GM12878 (cell line): ENCODE results near the gene SLC39A2. TPM values are rescaled to one million over a fixed set of nuclear protein-coding genes. Genes with fewer than 3 reads are reported as not detected.

ENCODE experiments used
- ATAC-seq: fragments of 200-7000 bp; cut with Tn5 transposase; 3 replicates; pipeline ENCODE4 v1.9.1; 2020; ENCODE audit warnings: mild to moderate bottlenecking, moderate library complexity
- BruUV-seq: library from RNA; stranded (reverse); fragments of 400-500 nt; replicated peaks from 2 replicates; lab custom pipeline; 2021; lab: Mats Ljungman, UMichigan
- CTCF ChIA-PET: fragments of 300-600 bp; sonication (Branson Sonifier 250); formaldehyde crosslinking; extraction: SDS; loops from one replicate; lab custom pipeline; 2021; ENCODE audit warnings: inconsistent platforms; lab: Yijun Ruan, JAX
- POLR2A ChIA-PET: fragments of 350-600 bp; formaldehyde crosslinking; extraction: SDS; loops from one replicate; lab custom pipeline; 2021; ENCODE audit warnings: inconsistent platforms; lab: Charles Lee
- RAD21 ChIA-PET: fragments of 300-600 bp; sonication (Branson Sonifier 250); formaldehyde crosslinking; loops from one replicate; lab custom pipeline; 2023; ENCODE audit warnings: antibody characterized with exemption; ENCODE audit not compliant: unreplicated experiment; lab: Charles Lee
- SMC1A ChIA-PET: fragments of 300-600 bp; sonication (Branson Sonifier 250); formaldehyde crosslinking; loops from one replicate; lab custom pipeline; 2023; ENCODE audit not compliant: unreplicated experiment, uncharacterized antibody; lab: Charles Lee
- DNase-seq: peaks from one replicate; pipeline ENCODE4 v3.0.0-alpha.2; 2011; ENCODE audit warnings: low read depth, low spot score
- FAIRE-seq: peaks from 3 replicates; lab custom pipeline; 2011; peaks lifted over from hg19 to GRCh38; lab: Jason Lieb, UNC
- H2AFZ ChIP-seq: 2 replicates; pipeline ENCODE4 v1.6.0; 2011; ENCODE audit warnings: low read depth, low read length, control low read depth; ENCODE audit not compliant: control insufficient read depth
- H3K27ac ChIP-seq: 2 replicates; pipeline ENCODE4 v1.5.1; 2011; ENCODE audit warnings: control low read depth; ENCODE audit not compliant: control insufficient read depth, insufficient read depth
- H3K27me3 ChIP-seq, 2 experiments: replicated peaks in 1 of 2; 2 replicates each; pipeline versions ENCODE4 v1.6.0 to v1.6.1; 2011; ENCODE audit warnings: low read length in 1 of 2; ENCODE audit not compliant: control insufficient read depth in 2 of 2, insufficient read depth in 2 of 2
- H3K36me3 ChIP-seq, 2 experiments: 2 replicates each; pipeline ENCODE4 v1.5.1; 2011; ENCODE audit warnings: low read length in 1 of 2; ENCODE audit not compliant: control insufficient read depth in 2 of 2, insufficient read depth in 2 of 2
- H3K4me1 ChIP-seq: 2 replicates; pipeline ENCODE4 v1.6.1; 2011; ENCODE audit warnings: mild to moderate bottlenecking, low read length, moderate library complexity, mixed read lengths; ENCODE audit not compliant: control insufficient read depth, insufficient read depth
- H3K4me2 ChIP-seq: 2 replicates; pipeline ENCODE4 v1.6.0; 2011; ENCODE audit warnings: control low read depth; ENCODE audit not compliant: control insufficient read depth, insufficient read depth
- H3K4me3 ChIP-seq: fragments of 200-600 bp; sonication (generic); 2 replicates; pipeline ENCODE4 v1.5.1; 2016
- H3K79me2 ChIP-seq: 2 replicates; pipeline ENCODE4 v1.6.0; 2011; ENCODE audit warnings: low read length; ENCODE audit not compliant: control insufficient read depth, insufficient read depth
- H3K9ac ChIP-seq: 2 replicates; pipeline ENCODE4 v1.8.0; 2011; ENCODE audit warnings: low read length, control low read depth, mixed read lengths; ENCODE audit not compliant: control insufficient read depth, insufficient read depth
- H3K9me3 ChIP-seq: replicated peaks from 3 replicates; pipeline ENCODE4 v1.5.1; 2011; ENCODE audit warnings: mild to moderate bottlenecking, low read length; ENCODE audit not compliant: control insufficient read depth, insufficient read depth
- H4K20me1 ChIP-seq: 2 replicates; pipeline ENCODE4 v1.6.0; 2011; ENCODE audit not compliant: control insufficient read depth, insufficient read depth
- HDAC6 ChIP-seq: fragments of 200-600 bp; sonication (generic); IDR thresholded peaks from one replicate; pipeline ENCODE4 v1.8.0; 2017; ENCODE audit warnings: antibody characterized with exemption; ENCODE audit not compliant: unreplicated experiment
- IRF4 ChIP-seq: IDR thresholded peaks from 2 replicates; pipeline ENCODE4 v1.6.1; 2011; ENCODE audit warnings: low read depth, low read length
- JUND ChIP-seq: IDR thresholded peaks from 2 replicates; pipeline ENCODE4 v1.6.1; 2012; ENCODE audit warnings: low read depth, mild to moderate bottlenecking, low read length, improper control_type of control experiment, moderate library complexity
- MLLT1 ChIP-seq: fragments of 450-650 bp; IDR thresholded peaks from 2 replicates; pipeline ENCODE4 v1.6.1; 2016; ENCODE audit warnings: mild to moderate bottlenecking
- MXI1 ChIP-seq: fragments of 150-350 bp; IDR thresholded peaks from 2 replicates; pipeline ENCODE4 v1.6.1; 2011; ENCODE audit warnings: low read depth, mild to moderate bottlenecking, inconsistent platforms, low read length, improper control_type of control experiment
- PRDM15 ChIP-seq: fragments of 450-650 bp; formaldehyde crosslinking; IDR thresholded peaks from 2 replicates; pipeline ENCODE4 v1.4.0; 2020; ENCODE audit warnings: mild to moderate bottlenecking, moderate library complexity
- SIX5 ChIP-seq: IDR thresholded peaks from 2 replicates; pipeline ENCODE4 v1.6.1; 2011; ENCODE audit warnings: mild to moderate bottlenecking, low read depth, low read length, moderate library complexity; ENCODE audit not compliant: severe bottlenecking
- SMC3 ChIP-seq: IDR thresholded peaks from 2 replicates; pipeline ENCODE4 v1.6.1; 2011; ENCODE audit warnings: low read length, improper control_type of control experiment, borderline replicate concordance
- TCF12 ChIP-seq: IDR thresholded peaks from 2 replicates; pipeline ENCODE4 v1.6.1; 2011; ENCODE audit warnings: low read depth, mild to moderate bottlenecking, low read length
- ZSCAN29 ChIP-seq: fragments of 450-650 bp; IDR thresholded peaks from 2 replicates; pipeline ENCODE4 v1.6.1; 2017; ENCODE audit warnings: mild to moderate bottlenecking, moderate library complexity
- WGBS: methylation state at CpG from one replicate; pipeline ENCODE4 v1.1.6; 2016; ENCODE audit warnings: low lambda C conversion rate; ENCODE audit not compliant: insufficient replicate concordance, insufficient coverage; ENCODE audit errors: missing lambda C conversion rate; 5-methylcytosine and 5-hydroxymethylcytosine counted together
- in situ Hi-C: fragments of 300-500 bp; cut with MboI; formaldehyde crosslinking; loops from 9 replicates; pipeline ENCODE4 v1.14.3; 2018; ENCODE audit warnings: mixed read lengths
- intact Hi-C: fragments of 100-400 bp; cut with micrococcal nuclease; formaldehyde crosslinking; loops from one replicate; pipeline ENCODE4 v1.14.2; 2022; ENCODE audit not compliant: unreplicated experiment
- polyA plus RNA-seq, 11 experiments: library from polyadenylated mRNA; depleted of rRNA in 4 of 11; unstranded in 6 of 11; stranded (reverse) in 5 of 11; fragments of >200 nt; fragmentation: Nextera tagmentation in 4 of 11; fragmentation: Illumina TruSeq in 1 of 11; extraction: Ambion mirVana in 4 of 11; extraction: Trizol in 1 of 11; gene quantifications; 1 replicate in 1 of 11; 2 replicates in 10 of 11; pipeline versions ENCODE4 v1.2.1 to v1.2.3, GENCODE V29; 2011 to 2016; ENCODE audit warnings: inconsistent platforms in 2 of 11, missing spikeins in 2 of 11, low read depth in 1 of 11
- total RNA-seq, 4 experiments: library from RNA; depleted of rRNA in 3 of 4; stranded (reverse); fragments of >200 nt in 3 of 4; fragmentation: Illumina TruSeq in 1 of 4; extraction: Trizol in 1 of 4; gene quantifications; 2 replicates each; pipeline versions ENCODE4 v1.2.1 to v1.2.3, GENCODE V29; 2013 to 2021
- TF ChIP-seq, protein P1 (sequence below): IDR thresholded peaks from 2 replicates; pipeline ENCODE4 v1.6.1; 2012; ENCODE audit warnings: low read length, inconsistent platforms
- TF ChIP-seq, protein P2 (sequence below): fragments of 450-650 bp; IDR thresholded peaks from 2 replicates; pipeline ENCODE4 v1.6.1; 2018; ENCODE audit warnings: borderline replicate concordance, mild to moderate bottlenecking; ENCODE audit not compliant: partially characterized antibody

Gene SLC39A2
- total and polyA plus RNA-seq, 10 of the 15 experiments (the other 5 are each of a cell fraction or from before 2014, with no cell fraction given), result 0.06 to 0.14 (median 0.11) TPM; not detected in 6

- Histone ChIP-seq H3K27ac (no peak overlapping the region), H3K36me3 (no peaks in the 10 kb centered on the region), H3K9me3 (no peaks in the 10 kb centered on the region), H2AFZ (no peak overlapping the region), H3K4me2 (no peak overlapping the region), H3K4me3 (no peak overlapping the region), H3K79me2 (peaks cover 16% of the 10 kb centered on the region), H4K20me1 (no peaks in the 10 kb centered on the region), H3K27me3 (no peaks in the 10 kb centered on the region), H3K4me1 (peaks cover 5% of the 10 kb centered on the region), H3K9ac (no peak overlapping the region)
- ChIA-PET CTCF (no interaction called here), SMC1A (no interaction called here), POLR2A (no interaction called here), RAD21 (no interaction called here)
- FAIRE-seq (no peak), ATAC-seq (no peak), DNase-seq (no peak)
- 0% methylated on average over 2 of the region's 2 CpGs for WGBS
- no TSS peak for BruUV-seq
- TF ChIP-seq TCF12, result no peak
- no peak for TF ChIP-seq MLLT1
- TF ChIP-seq HDAC6, result no peak
- TF ChIP-seq PRDM15, result no peak
- no peak for TF ChIP-seq SIX5
- TF ChIP-seq, protein P1, sequence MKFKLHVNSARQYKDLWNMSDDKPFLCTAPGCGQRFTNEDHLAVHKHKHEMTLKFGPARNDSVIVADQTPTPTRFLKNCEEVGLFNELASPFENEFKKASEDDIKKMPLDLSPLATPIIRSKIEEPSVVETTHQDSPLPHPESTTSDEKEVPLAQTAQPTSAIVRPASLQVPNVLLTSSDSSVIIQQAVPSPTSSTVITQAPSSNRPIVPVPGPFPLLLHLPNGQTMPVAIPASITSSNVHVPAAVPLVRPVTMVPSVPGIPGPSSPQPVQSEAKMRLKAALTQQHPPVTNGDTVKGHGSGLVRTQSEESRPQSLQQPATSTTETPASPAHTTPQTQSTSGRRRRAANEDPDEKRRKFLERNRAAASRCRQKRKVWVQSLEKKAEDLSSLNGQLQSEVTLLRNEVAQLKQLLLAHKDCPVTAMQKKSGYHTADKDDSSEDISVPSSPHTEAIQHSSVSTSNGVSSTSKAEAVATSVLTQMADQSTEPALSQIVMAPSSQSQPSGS, result no peak
- TF ChIP-seq, protein P2, sequence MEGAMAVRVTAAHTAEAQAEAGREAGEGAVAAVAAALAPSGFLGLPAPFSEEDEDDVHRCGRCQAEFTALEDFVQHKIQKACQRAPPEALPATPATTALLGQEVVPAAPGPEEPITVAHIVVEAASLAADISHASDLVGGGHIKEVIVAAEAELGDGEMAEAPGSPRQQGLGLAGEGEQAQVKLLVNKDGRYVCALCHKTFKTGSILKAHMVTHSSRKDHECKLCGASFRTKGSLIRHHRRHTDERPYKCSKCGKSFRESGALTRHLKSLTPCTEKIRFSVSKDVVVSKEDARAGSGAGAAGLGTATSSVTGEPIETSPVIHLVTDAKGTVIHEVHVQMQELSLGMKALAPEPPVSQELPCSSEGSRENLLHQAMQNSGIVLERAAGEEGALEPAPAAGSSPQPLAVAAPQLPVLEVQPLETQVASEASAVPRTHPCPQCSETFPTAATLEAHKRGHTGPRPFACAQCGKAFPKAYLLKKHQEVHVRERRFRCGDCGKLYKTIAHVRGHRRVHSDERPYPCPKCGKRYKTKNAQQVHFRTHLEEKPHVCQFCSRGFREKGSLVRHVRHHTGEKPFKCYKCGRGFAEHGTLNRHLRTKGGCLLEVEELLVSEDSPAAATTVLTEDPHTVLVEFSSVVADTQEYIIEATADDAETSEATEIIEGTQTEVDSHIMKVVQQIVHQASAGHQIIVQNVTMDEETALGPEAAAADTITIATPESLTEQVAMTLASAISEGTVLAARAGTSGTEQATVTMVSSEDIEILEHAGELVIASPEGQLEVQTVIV, result no peak
- TF ChIP-seq JUND, result no peak
- TF ChIP-seq IRF4, result no peak
- no peak for TF ChIP-seq MXI1
- TF ChIP-seq ZSCAN29, result no peak
- TF ChIP-seq SMC3, result no peak
- in situ Hi-C loops, result no loop called here
- intact Hi-C loops, result no loop called here
Measured at GRCh38 chr14:20986811-20987210, 12.3 kb upstream of the SLC39A2 start.
